SHP77 (cell line): Measurements from ENCODE around the gene DKKL1.

ENCODE experiments used
- DNase-seq, 2 experiments: peaks; one replicate each; lab custom pipeline; 2025; lab: John Stamatoyannopoulos, UW

DKKL1 gene

DNA sequence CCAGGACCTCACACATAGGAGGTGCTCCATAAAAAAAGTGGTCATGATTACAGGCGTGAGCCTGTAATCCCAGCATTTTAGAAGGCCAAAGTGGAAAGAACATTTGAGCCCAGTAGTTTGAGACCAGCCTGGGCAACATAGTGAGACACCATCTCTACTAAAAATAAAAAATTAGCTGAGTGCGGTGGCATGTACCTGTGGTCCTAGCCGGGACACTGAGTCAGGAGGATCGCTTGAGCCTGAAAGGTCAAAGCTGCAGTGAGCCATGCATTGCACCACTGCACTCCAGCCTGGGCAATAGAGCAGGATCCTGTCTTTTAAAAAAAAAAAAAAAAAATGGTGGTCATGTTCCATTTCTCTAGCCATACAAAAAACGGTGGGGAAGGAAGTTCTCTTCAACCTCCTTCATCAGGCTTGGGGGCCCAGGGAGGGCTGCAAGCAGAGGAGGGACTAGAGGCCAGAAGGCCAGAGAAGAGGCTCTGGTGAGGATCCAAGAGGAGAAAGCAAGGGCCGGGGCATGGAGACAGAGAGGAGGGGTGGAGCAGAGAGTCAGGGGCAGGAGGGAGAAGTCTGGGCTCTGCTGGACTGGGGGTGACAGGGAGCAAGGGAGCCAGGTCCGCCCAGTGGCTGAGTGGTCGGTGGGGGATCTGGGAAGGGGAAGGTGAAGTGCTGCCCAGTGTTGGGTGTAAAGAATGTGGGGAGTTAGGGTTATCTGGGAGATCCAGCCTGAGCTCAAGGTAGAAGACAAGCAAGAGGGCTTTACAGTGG is 33.2 kb downstream of the DKKL1 start:
- DNase-seq = no peak

DNA sequence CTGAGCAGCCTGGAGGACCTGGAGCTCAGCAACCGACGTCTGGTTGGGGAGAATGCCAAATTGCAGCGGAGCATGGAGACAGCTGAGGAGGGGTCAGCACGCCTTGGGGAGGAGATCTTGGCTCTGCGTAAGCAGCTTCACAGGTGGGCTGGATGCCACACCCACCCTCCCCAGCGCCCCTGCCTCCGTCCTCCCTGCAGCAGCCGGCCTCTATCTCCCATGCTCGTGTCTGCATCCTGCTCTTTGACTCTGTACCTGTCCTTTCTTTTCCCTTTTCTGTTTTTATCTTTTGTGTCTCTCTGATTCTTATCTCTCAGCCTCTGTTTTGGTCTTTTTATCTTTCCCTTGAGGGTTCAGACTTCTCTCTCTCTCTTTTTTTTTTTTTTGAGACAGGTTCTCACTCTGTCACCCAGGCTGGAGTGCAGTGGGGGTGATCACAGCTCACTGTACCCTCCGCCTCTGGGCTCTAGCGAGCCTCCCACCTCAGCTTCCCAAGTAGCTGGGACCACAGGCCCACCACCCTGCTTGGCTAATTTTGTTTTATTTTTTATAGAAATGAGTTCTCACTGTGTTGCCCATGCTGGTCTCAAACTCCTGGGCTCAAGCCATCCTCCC is 34.4 kb downstream of the DKKL1 start:
- no peak for DNase-seq

- DNase-seq = no peak
Measured at GRCh38 chr19:49398931-49399330, 35.3 kb downstream of the DKKL1 start.

GRCh38 chr19:49400029-49400428 is 36.4 kb downstream of the DKKL1 start:
- no peak for DNase-seq

DNA sequence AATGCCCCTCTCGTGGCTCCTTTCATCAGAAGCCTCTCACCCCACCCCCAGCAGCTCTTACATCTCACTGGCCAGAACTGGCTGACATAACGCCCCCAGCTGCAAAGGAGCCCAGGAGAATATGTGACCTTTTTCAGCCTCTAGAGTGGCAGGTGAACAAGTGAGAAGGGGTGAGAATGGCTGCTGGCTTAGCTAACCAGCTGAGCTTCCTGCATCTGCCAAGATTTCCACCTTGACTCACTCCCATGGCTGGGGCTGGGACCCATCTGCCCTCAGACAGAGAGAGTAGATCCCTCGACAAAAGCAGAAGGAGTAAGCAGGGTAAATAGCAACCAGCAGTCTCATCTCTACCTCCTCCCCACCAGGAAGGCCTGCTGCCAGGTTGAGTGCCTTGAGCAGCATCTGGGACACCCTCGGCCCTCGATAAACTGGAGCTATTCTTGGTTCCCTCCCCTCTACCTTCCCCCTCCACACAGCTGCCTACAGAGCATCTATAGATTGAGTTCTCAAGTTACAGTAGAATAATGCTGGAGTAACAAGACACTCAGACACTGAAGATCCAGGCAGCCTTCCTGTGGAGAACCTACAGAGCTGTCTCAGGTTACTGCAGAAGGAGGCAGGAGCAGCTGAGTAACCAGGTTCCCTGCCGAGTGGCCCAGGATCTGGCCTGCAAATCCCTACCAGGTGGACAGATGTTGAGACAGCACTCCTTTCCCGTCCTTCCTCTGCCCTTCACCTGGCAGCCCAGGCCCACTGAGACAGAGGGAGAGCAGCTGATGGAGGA is 39.9 kb downstream of the DKKL1 start:
- peak; percentile 80 to 85 for DNase-seq

GRCh38 chr19:49407079-49407478 is 43.4 kb downstream of the DKKL1 start:
- DNase-seq = no peak

DNA sequence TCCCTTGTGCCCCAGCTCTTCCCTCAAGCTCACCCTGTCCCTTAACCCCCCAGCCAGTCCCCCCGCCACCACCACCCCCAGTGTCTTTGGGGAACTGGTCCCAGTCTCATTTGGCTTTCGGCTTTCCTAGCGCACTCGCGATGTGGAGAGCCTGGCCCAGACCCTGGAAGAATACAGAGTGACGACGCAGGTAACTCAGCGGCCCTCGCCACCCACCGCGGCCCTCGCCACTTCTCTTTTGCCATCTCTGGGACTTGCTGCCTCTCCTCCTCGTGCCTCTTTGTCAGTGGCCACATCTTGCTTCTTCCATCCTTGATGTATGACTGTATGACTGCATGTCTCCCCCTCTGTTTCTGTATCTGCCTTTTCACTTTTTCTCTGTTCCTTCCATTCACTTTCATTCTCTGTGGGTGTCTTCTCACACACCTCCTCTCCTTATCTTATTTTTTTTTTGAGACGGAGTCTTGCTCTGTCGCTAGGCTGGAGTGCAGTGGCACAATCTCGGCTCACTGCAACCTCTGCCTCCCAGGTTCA is 43.9 kb downstream of the DKKL1 start:
- no peak for DNase-seq

- no peak for DNase-seq
Measured at GRCh38 chr19:49408816-49409440, 45.3 kb downstream of the DKKL1 start.

DNA sequence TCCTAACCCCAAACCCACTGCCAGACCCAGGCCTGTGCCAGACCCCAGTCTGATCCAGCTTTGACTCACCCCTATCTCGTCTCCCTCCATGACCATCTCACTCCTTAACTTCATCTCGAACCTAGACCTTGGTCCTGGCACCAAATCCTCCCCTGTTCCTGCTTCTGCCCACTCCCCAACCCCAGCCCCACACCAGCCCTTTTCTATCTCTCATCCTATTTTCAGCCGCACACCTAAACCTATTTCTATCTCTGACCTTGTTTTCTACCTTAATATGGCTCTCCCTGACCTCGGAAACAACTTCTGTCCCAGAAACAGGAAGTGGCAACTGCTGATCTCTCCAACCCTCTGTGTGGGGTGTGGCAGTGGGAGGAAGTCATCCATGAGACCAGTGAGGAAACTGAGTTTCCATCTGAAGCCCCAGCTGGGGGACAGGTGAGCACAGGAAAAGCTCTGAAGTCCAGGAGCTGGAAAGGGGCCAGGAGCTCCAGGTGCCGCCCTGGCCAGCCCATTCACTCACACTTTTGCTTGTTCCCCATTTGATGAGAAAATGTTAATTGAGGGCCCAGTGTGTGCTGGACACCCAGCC is 45.9 kb downstream of the DKKL1 start:
- no peak for DNase-seq

DNA sequence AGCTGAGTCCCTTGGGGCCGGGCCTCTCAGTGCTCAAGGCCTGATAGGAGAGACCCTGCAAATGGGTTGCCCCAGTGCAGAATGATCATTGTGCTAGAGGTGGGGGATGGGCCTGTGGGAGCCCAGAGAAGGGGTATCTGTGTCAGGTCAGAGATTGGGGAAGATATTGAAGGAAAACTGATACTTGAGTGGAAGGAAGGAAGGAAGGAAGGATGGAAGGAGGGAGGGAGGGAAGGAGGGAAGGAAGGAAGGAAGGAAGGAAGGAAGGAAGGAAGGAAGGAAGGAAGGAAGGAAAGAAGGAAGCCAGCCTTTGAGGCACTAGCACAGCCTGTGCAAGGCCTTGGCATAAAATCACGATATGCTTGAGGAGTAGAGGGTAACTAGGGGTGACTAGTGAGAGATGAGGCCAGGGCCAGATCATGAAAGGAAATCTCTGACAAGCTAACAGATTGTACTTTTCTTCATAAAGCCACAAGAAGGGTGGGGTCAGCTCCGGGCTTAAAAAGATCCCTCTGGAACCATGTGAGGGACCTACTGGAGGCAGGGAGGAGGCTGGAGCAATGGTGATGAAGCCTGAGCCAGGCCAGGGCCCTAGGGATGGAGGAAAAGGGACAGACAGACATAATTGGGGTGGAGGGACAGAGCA is 48.1 kb downstream of the DKKL1 start:
- no peak for DNase-seq

DNA sequence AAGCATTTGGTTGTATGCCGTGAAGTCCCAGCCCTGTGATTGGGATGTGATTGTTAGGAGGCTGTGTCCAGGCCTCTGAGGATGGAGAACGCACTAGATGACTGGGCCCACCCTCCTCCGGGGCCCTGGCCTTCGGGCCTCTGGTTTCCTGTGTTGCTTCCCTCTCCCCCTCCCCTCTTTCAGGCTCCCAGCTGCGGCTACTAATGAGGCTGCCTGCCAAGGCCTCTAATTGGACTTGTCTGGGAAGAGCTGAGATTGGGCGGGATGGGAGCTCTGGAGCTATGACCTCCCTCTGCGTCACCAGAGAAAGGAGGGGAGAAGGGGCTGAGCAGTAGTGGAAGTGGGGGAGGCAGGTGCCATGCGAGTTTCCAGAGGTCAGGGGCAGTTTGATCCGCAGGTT is 49.7 kb downstream of the DKKL1 start:
- DNase-seq = peak in 1 of 2 experiments; percentile 8

GRCh38 chr19:49414256-49414655 is 50.6 kb downstream of the DKKL1 start:
- no peak for DNase-seq

DNA sequence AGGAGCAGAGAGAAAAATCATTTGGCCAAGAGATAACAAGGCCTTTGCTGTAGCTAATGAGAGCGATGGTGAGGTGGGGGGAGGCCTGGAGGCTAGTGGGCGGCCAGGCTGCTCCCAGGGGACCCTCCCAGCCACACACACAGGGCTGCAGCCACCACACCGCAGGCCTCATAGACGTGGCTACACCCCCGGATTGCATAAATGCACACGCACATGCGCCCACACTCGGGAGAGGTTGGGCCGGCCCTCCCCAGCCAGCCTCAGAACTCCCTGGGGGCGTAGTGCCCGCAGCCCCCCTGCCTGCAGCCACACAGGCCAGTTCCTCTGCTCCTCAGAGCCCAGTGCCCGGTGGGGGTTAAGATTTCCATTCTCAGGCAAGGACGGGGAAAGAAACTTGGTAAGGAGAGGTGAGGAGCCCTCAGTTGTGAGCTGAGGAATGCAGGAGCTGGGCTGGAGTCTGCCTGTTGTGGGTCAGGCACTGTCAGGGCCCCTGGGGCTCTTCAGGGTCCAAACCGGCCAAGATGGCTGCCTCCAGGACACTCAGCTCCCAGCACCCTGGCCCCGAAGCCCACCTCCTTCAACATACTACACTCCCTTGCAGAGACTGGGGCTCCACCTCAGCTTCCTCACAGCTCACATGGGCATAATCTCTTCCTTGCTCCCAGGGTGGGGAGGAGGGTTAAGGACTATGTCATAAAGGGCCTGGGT is 51.6 kb downstream of the DKKL1 start:
- no peak for DNase-seq

DNA sequence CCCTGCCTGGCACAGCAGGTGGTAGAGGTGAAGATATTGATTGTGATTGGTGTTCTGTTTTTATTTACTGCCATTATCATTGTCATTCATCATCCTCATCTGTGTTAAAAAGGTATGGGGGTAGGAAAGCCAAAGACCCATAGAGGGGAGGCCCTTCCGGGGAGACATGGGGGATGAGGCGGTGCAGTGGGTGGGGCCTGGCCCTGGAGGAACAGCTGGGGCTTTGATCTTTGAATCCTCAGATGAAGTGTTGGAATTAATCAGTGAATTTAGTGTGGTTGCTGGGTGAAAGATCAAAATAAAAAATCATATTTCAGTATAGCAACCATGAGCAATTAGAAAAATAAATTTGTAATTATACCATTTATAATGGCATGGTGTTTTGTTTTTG is 52.1 kb downstream of the DKKL1 start:
- no peak for DNase-seq

- no peak for DNase-seq
Measured at GRCh38 chr19:49417088-49417487, 53.4 kb downstream of the DKKL1 start.

- no peak for DNase-seq
Measured at GRCh38 chr19:49418511-49418910, 54.8 kb downstream of the DKKL1 start.

GRCh38 chr19:49419173-49419572 is 55.5 kb downstream of the DKKL1 start:
- DNase-seq = no peak

GRCh38 chr19:49420227-49420626 is 56.5 kb downstream of the DKKL1 start:
- DNase-seq = no peak

- DNase-seq = no peak
Measured at GRCh38 chr19:49421039-49421877, 57.6 kb downstream of the DKKL1 start.

GRCh38 chr19:49421878-49422202 is 58.2 kb downstream of the DKKL1 start:
- no peak for DNase-seq
